Stimulated activated CD4-positive, alpha-beta T cell treated with anti-CD3 and anti-CD28 coated beads, TNF-alpha, amount 100 ng/mL, for 1 hour (primary cell): ENCODE measurements around the gene RPS21.
A peak's percentile ranks its signal among the peaks of the same experiment; 100 is the strongest.

Experiments used
- DNase-seq, 3 donors: peaks; one replicate each; pipeline ENCODE4 v3.0.0-alpha.2; 2020; ENCODE audit warnings: low read depth in 3 of 3, low spot score in 1 of 3

The RPS21 gene

GRCh38 chr20:62394248-62395245 lies 7.6 kb downstream of the RPS21 start:
- no peak for DNase-seq

GRCh38 chr20:62395311-62396242 lies 8.7 kb downstream of the RPS21 start:
- DNase-seq: no peak

- no peak for DNase-seq
These were observed 9.7 kb downstream of the RPS21 start for GRCh38 chr20:62396367-62397239.

- DNase-seq: no peak
These were observed 11.4 kb downstream of the RPS21 start for GRCh38 chr20:62398120-62398821.

GRCh38 chr20:62400021-62400420 lies 13.1 kb downstream of the RPS21 start:
- no peak for DNase-seq

GRCh38 chr20:62400541-62400940 lies 13.6 kb downstream of the RPS21 start:
- no peak for DNase-seq

GRCh38 chr20:62401331-62401779 lies 14.5 kb downstream of the RPS21 start:
- no peak for DNase-seq

GRCh38 chr20:62402456-62403150 lies 15.7 kb downstream of the RPS21 start:
- DNase-seq: no peak

GRCh38 chr20:62403331-62403730 lies 16.4 kb downstream of the RPS21 start:
- DNase-seq: no peak

- no peak for DNase-seq
These were observed 17.3 kb downstream of the RPS21 start for GRCh38 chr20:62404112-62404665.

GRCh38 chr20:62404761-62405107 lies 17.8 kb downstream of the RPS21 start:
- no peak for DNase-seq

- no peak for DNase-seq
These were observed 18.4 kb downstream of the RPS21 start for GRCh38 chr20:62405108-62405980.

- no peak for DNase-seq
These were observed 19.1 kb downstream of the RPS21 start for GRCh38 chr20:62405981-62406513.

- DNase-seq: no peak
These were observed 19.8 kb downstream of the RPS21 start for GRCh38 chr20:62406635-62407176.

GRCh38 chr20:62407221-62407992 lies 20.5 kb downstream of the RPS21 start, which contains the start of gene CABLES2:
CABLES2 (minus strand) TSS chr20:62407285; CDS start chr20:62407276, 9 bp downstream.
- DNase-seq: peak; percentile 69 to 80 (median 76)

- no peak for DNase-seq
These were observed 21.2 kb downstream of the RPS21 start for GRCh38 chr20:62408055-62408454.

- no peak for DNase-seq
These were observed 21.7 kb downstream of the RPS21 start for GRCh38 chr20:62408640-62409039.
